ENCODE measurements around the gene RAPGEF1. TPM values are rescaled to one million over a fixed set of nuclear protein-coding genes. Genes with fewer than 3 reads are reported as not detected.
A peak's percentile ranks its signal among the peaks of the same experiment; 100 is the strongest.

Gene RAPGEF1
- total and polyA plus RNA-seq, 5 donors from 2014 or later, result 3.8 to 159 (median 4.6) TPM

- peaks cover 5% of the 10 kb centered on the region for H3K36me3 Mint-ChIP-seq
- no peaks in the 10 kb centered on the region for H3K9me3 Mint-ChIP-seq
- peak overlapping the region; percentile 29 for H3K4me3 ChIP-seq (ENCODE audit: low read depth, low read length)
- peak overlapping the region in 1 of 4 donors; percentile 75 for H3K4me3 Mint-ChIP-seq
- no peaks in the 10 kb centered on the region for H3K27me3 Mint-ChIP-seq
- H3K4me1 ChIP-seq (ENCODE audit: control insufficient read depth, insufficient read depth, low read length, poor library complexity, severe bottlenecking), result peaks cover 46% of the 10 kb centered on the region
- H3K36me3 ChIP-seq (ENCODE audit: control insufficient read depth, insufficient read depth, low read length), result no peaks in the 10 kb centered on the region
- peaks cover 40 to 91% (median 81%) of the 10 kb centered on the region in 4 donors for H3K4me1 Mint-ChIP-seq
- ATAC-seq (ENCODE audit: low read depth in 2 of 2) (no peak), DNase-seq (no peak)
- H3K27ac Mint-ChIP-seq, result peak overlapping the region; percentile 36 to 74 (median 51)
- no peaks in the 10 kb centered on the region for H3K9me3 ChIP-seq (ENCODE audit: control insufficient read depth in 2 of 2, low read length in 2 of 2)
- H3K27me3 ChIP-seq (ENCODE audit: control insufficient read depth, insufficient read depth, low read length), result no peaks in the 10 kb centered on the region
- no peak overlapping the region for H3K27ac ChIP-seq (ENCODE audit: insufficient read depth, low read length, poor library complexity, severe bottlenecking)
Measured at GRCh38 chr9:131692612-131693562, 47.0 kb downstream of the RAPGEF1 start.

- peaks cover 40 to 92% (median 81%) of the 10 kb centered on the region in 4 donors for H3K4me1 Mint-ChIP-seq
Measured at GRCh38 chr9:131691969-131692611, 47.8 kb downstream of the RAPGEF1 start.

GRCh38 chr9:131690941-131691573, 48.8 kb downstream of the RAPGEF1 start:
- Histone ChIP-seq H3K4me3 (ENCODE audit: low read depth, low read length) (peak overlapping the region; percentile 67), H3K27me3 (ENCODE audit: control insufficient read depth, insufficient read depth, low read length) (no peaks in the 10 kb centered on the region), H3K36me3 (ENCODE audit: control insufficient read depth, insufficient read depth, low read length) (no peaks in the 10 kb centered on the region), H3K27ac (ENCODE audit: insufficient read depth, low read length, poor library complexity, severe bottlenecking) (peak overlapping the region; percentile 57), H3K4me1 (ENCODE audit: control insufficient read depth, insufficient read depth, low read length, poor library complexity, severe bottlenecking) (peaks cover 40% of the 10 kb centered on the region), H3K9me3 (ENCODE audit: control insufficient read depth in 2 of 2, low read length in 2 of 2) (no peaks in the 10 kb centered on the region)
- no peaks in the 10 kb centered on the region for H3K9me3 Mint-ChIP-seq
- H3K27me3 Mint-ChIP-seq, result no peaks in the 10 kb centered on the region
- peak overlapping the region; percentile 51 to 89 (median 81) for H3K27ac Mint-ChIP-seq
- peak overlapping the region; percentile 18 to 60 (median 45) for H3K4me3 Mint-ChIP-seq
- DNase-seq (peak; percentile 25 to 54 (median 53)), ATAC-seq (ENCODE audit: low read depth in 2 of 2) (peak; percentile 53 to 58)
- peaks cover 39 to 92% (median 80%) of the 10 kb centered on the region in 4 donors for H3K4me1 Mint-ChIP-seq
- H3K36me3 Mint-ChIP-seq, result peaks cover 10% of the 10 kb centered on the region

More at GRCh38 chr9:131691969-131692611, 47.8 kb downstream of the RAPGEF1 start:
- Mint-ChIP-seq H3K36me3 (peaks cover 5% of the 10 kb centered on the region), H3K27me3 (no peaks in the 10 kb centered on the region), H3K27ac (peak overlapping the region in 2 of 3 donors; percentile 36 to 51), H3K9me3 (no peaks in the 10 kb centered on the region), H3K4me3 (peak overlapping the region in 1 of 4 donors; percentile 65)
- ATAC-seq (ENCODE audit: low read depth in 2 of 2) (no peak), DNase-seq (no peak)
- H3K27ac ChIP-seq (ENCODE audit: insufficient read depth, low read length, poor library complexity, severe bottlenecking), result no peak overlapping the region
- H3K9me3 ChIP-seq (ENCODE audit: control insufficient read depth in 2 of 2, low read length in 2 of 2), result no peaks in the 10 kb centered on the region
- H3K36me3 ChIP-seq (ENCODE audit: control insufficient read depth, insufficient read depth, low read length), result no peaks in the 10 kb centered on the region
- peak overlapping the region; percentile 29 for H3K4me3 ChIP-seq (ENCODE audit: low read depth, low read length)
- peaks cover 40% of the 10 kb centered on the region for H3K4me1 ChIP-seq (ENCODE audit: control insufficient read depth, insufficient read depth, low read length, poor library complexity, severe bottlenecking)
- no peaks in the 10 kb centered on the region for H3K27me3 ChIP-seq (ENCODE audit: control insufficient read depth, insufficient read depth, low read length)

- no peaks in the 10 kb centered on the region for H3K9me3 Mint-ChIP-seq
- H3K4me1 Mint-ChIP-seq, result peaks cover 39 to 91% (median 80%) of the 10 kb centered on the region in 4 donors
- Histone ChIP-seq H3K4me1 (ENCODE audit: control insufficient read depth, insufficient read depth, low read length, poor library complexity, severe bottlenecking) (peaks cover 40% of the 10 kb centered on the region), H3K9me3 (ENCODE audit: control insufficient read depth in 2 of 2, low read length in 2 of 2) (no peaks in the 10 kb centered on the region), H3K4me3 (ENCODE audit: low read depth, low read length) (peak overlapping the region; percentile 67), H3K27me3 (ENCODE audit: control insufficient read depth, insufficient read depth, low read length) (no peaks in the 10 kb centered on the region), H3K27ac (ENCODE audit: insufficient read depth, low read length, poor library complexity, severe bottlenecking) (peak overlapping the region; percentile 8), H3K36me3 (ENCODE audit: control insufficient read depth, insufficient read depth, low read length) (no peaks in the 10 kb centered on the region)
- H3K36me3 Mint-ChIP-seq, result peaks cover 10% of the 10 kb centered on the region
- ATAC-seq (ENCODE audit: low read depth in 2 of 2) (no peak), DNase-seq (no peak)
- H3K4me3 Mint-ChIP-seq, result peak overlapping the region in 3 of 4 donors; percentile 10 to 73 (median 59)
- H3K27me3 Mint-ChIP-seq, result no peaks in the 10 kb centered on the region
- peak overlapping the region in 2 of 3 donors; percentile 27 to 78 for H3K27ac Mint-ChIP-seq
Measured at GRCh38 chr9:131690462-131690861, 49.4 kb downstream of the RAPGEF1 start.

- Mint-ChIP-seq H3K4me1 (peaks cover 36 to 97% (median 71%) of the 10 kb centered on the region in 4 donors), H3K9me3 (no peaks in the 10 kb centered on the region), H3K4me3 (no peak overlapping the region), H3K36me3 (peaks cover 10% of the 10 kb centered on the region), H3K27me3 (no peaks in the 10 kb centered on the region), H3K27ac (peak overlapping the region in 2 of 3 donors; percentile 55 to 68)
- H3K27ac ChIP-seq (ENCODE audit: insufficient read depth, low read length, poor library complexity, severe bottlenecking), result no peak overlapping the region
- ATAC-seq (ENCODE audit: low read depth in 2 of 2), result no peak
- H3K4me3 ChIP-seq (ENCODE audit: low read depth, low read length), result no peak overlapping the region
- H3K4me1 ChIP-seq (ENCODE audit: control insufficient read depth, insufficient read depth, low read length, poor library complexity, severe bottlenecking), result peaks cover 31% of the 10 kb centered on the region
- H3K36me3 ChIP-seq (ENCODE audit: control insufficient read depth, insufficient read depth, low read length), result no peaks in the 10 kb centered on the region
- no peak for DNase-seq
- no peaks in the 10 kb centered on the region for H3K27me3 ChIP-seq (ENCODE audit: control insufficient read depth, insufficient read depth, low read length)
- H3K9me3 ChIP-seq (ENCODE audit: control insufficient read depth in 2 of 2, low read length in 2 of 2), result no peaks in the 10 kb centered on the region
Measured at GRCh38 chr9:131688377-131688776, 51.5 kb downstream of the RAPGEF1 start.

- H3K4me1 Mint-ChIP-seq, result peaks cover 20 to 84% (median 61%) of the 10 kb centered on the region in 4 donors
- peak overlapping the region; percentile 33 to 90 (median 83) for H3K27ac Mint-ChIP-seq
- H3K4me3 Mint-ChIP-seq, result no peak overlapping the region
- H3K9me3 Mint-ChIP-seq, result no peaks in the 10 kb centered on the region
- peaks cover 10% of the 10 kb centered on the region for H3K36me3 Mint-ChIP-seq
- Histone ChIP-seq H3K9me3 (ENCODE audit: control insufficient read depth in 2 of 2, low read length in 2 of 2) (no peaks in the 10 kb centered on the region), H3K27me3 (ENCODE audit: control insufficient read depth, insufficient read depth, low read length) (no peaks in the 10 kb centered on the region), H3K4me1 (ENCODE audit: control insufficient read depth, insufficient read depth, low read length, poor library complexity, severe bottlenecking) (peaks cover 12% of the 10 kb centered on the region), H3K27ac (ENCODE audit: insufficient read depth, low read length, poor library complexity, severe bottlenecking) (no peak overlapping the region), H3K4me3 (ENCODE audit: low read depth, low read length) (no peak overlapping the region), H3K36me3 (ENCODE audit: control insufficient read depth, insufficient read depth, low read length) (no peaks in the 10 kb centered on the region)
- DNase-seq (no peak), ATAC-seq (ENCODE audit: low read depth in 2 of 2) (no peak)
- H3K27me3 Mint-ChIP-seq, result no peaks in the 10 kb centered on the region
Measured at GRCh38 chr9:131685753-131686706, 53.8 kb downstream of the RAPGEF1 start.
